Sigmoid colon (tissue), 7 donors: ENCODE data around the gene SIRT3. TPM values are rescaled to one million over a fixed set of nuclear protein-coding genes. Genes with fewer than 3 reads are reported as not detected.
A peak's percentile ranks its signal among the peaks of the same experiment; 100 is the strongest.

Source experiments
- DNase-seq: peaks from one replicate; pipeline ENCODE4 v3.0.0-alpha.2; 2019
- H3K27ac ChIP-seq, 4 donors: fragments of 200-600 bp; sonication (generic); one replicate each; pipeline ENCODE4 v1.5.1; 2016 to 2019; ENCODE audit warnings: mild to moderate bottlenecking in 1 of 4
- H3K27me3 ChIP-seq, 3 donors: fragments of 200-600 bp; sonication (generic); one replicate each; pipeline ENCODE4 v1.5.1; 2019; ENCODE audit warnings: mild to moderate bottlenecking in 1 of 3
- H3K36me3 ChIP-seq, 4 donors: fragments of 200-600 bp; sonication (generic); one replicate each; pipeline ENCODE4 v1.5.1; 2016 to 2019
- H3K4me1 ChIP-seq, 4 donors: fragments of 200-600 bp; sonication (generic); one replicate each; pipeline ENCODE4 v1.5.1; 2017 to 2019
- H3K4me3 ChIP-seq, 4 donors: fragments of 200-600 bp; sonication (generic); one replicate each; pipeline ENCODE4 v1.5.1; 2017 to 2019; ENCODE audit warnings: mild to moderate bottlenecking in 2 of 4, moderate library complexity in 1 of 4
- H3K9me3 ChIP-seq, 4 donors: fragments of 200-600 bp in 3 of 4; sonication (generic) in 3 of 4; one replicate each; pipeline versions ENCODE4 v1.5.1 to v1.6.1; 2013 to 2019
- EP300 ChIP-seq, 4 donors: sonication (generic); formaldehyde crosslinking; IDR thresholded peaks; one replicate each; pipeline ENCODE4 v1.6.1; 2017; ENCODE audit warnings: antibody characterized with exemption in 4 of 4
- POLR2A ChIP-seq, 2 donors: fragments of 450-650 bp; IDR thresholded peaks; one replicate each; pipeline ENCODE4 v1.6.1; 2016; ENCODE audit warnings: antibody characterized with exemption in 2 of 2, mild to moderate bottlenecking in 2 of 2, moderate library complexity in 2 of 2
- POLR2AphosphoS5 ChIP-seq, 4 donors: sonication (generic); formaldehyde crosslinking; IDR thresholded peaks; one replicate each; pipeline ENCODE4 v1.6.1; 2017; ENCODE audit warnings: antibody characterized with exemption in 4 of 4
- WGBS, 2 donors: extraction: QIAGEN DNeasy Blood & Tissue Kit; methylation state at CpG; one replicate each; pipeline ENCODE4 v1.1.7; 2013; 5-methylcytosine and 5-hydroxymethylcytosine counted together
- intact Hi-C: fragments of 100-400 bp; cut with DNase I; formaldehyde crosslinking; loops from one replicate; pipeline ENCODE4 v1.15.1; 2023
- polyA plus RNA-seq, 3 donors: library from polyadenylated mRNA; stranded (reverse); fragments of 200-250 nt; gene quantifications; one replicate each; pipeline ENCODE4 v1.2.3, GENCODE V29; 2013
- total RNA-seq, 4 donors: library from RNA; depleted of rRNA; stranded (reverse); fragments of >200 nt; gene quantifications; one replicate each; pipeline ENCODE4 v1.1.0, GENCODE V29; 2016
- TF ChIP-seq, protein P1 (sequence below), 4 experiments: fragments of 450-650 bp in 3 of 4; fragments of 200-600 bp in 1 of 4; IDR thresholded peaks; one replicate each; pipeline ENCODE4 v1.5.1; 2016 to 2019; ENCODE audit warnings: antibody characterized with exemption in 4 of 4, mild to moderate bottlenecking in 3 of 4, moderate library complexity in 2 of 4
- donor health status: healthy with polysubstance abuse.
- donor health status: Bipolar disorder and iron deficiency.
- donor health status: healthy.

Gene SIRT3
- 10 to 100 TPM in 3 of 4 donors, 1 to 10 TPM in 1; 6.4 to 12.5 (median 11.5) TPM for total RNA-seq
- polyA plus RNA-seq, result 10 to 100 TPM in 2 of 3 donors, 1 to 10 TPM in 1; 9.6 to 21.0 (median 12.5) TPM

DNA sequence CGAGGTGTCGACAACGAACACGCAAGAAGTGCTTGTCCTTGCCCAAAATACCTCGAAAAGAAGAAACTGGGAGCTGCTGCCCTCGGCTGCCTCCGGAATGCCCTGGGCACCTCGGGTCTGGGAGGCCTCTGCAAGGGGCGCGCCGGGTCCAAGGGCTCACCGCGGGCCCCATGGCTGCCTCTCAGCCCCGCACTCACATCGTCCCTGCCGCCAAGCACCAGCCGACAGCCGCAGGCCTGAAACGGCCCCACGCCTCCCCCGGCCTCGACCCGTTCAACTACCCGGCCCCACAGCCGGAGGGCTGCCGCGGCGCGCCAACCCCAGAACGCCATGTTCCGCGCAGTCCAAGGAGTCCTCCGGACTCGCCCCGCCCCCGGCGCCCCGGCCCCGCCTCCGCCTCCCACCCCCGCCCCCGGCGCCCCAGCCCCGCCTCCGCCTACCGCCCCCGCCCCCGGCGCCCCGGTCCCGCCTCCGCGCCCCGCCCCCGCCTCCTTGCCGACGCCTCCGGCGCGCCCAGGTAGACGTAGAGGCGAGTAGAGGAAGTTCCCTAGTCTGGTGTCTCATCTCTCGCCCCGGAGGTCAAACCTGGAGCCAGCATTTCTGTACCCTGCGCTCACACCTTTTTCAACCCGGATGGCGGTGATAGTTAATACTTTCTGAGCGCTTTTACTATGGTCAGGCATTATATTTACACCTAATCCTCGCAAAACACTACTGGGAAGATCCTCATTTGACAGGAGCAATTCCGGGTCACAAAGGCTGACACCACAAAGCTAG is at the start of gene SIRT3:
SIRT3 (minus strand) TSS at position 346 of the 777 bp plus-strand sequence; CDS start at position 332, 14 bp downstream.
- peak; percentile 92 for DNase-seq
- intact Hi-C loops, result loop anchor here (1.0 to 10.0 kb wide), 4 partner anchors 29 to 299 kb away; partner anchors contain the start of genes BET1L, HRAS, IFITM2 and LRRC56
- H3K9me3 ChIP-seq, result no peaks in the 10 kb centered on the region

DNA sequence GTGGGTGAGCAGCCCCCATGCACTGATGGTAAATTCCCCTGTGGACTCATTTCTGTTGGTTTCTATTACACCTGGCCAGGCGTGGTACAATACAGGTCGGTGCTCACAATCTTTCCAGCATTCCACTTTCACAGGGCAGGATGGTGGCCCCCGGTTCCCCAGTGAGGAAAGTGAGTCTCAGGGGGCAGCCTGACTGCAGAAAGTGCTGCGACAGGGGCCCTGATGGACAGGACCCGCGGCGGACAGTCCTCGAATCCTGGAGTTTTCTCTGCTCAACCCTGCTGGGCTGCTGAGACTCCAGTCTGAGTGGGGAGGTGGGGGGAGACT is 49.7 kb upstream of the SIRT3 start:
- intact Hi-C loops, result loop anchor here (5.0 kb wide), 3 partner anchors 34 to 166 kb away; partner anchors contain the start of gene PTDSS2
- Histone ChIP-seq H3K27me3 (peaks cover 20 to 68% (median 42%) of the 10 kb centered on the region in 3 donors), H3K27ac (no peak overlapping the region), H3K4me3 (no peak overlapping the region), H3K9me3 (no peaks in the 10 kb centered on the region), H3K4me1 (peaks cover 0 to 30% (median 23%) of the 10 kb centered on the region in 4 donors), H3K36me3 (no peaks in the 10 kb centered on the region)
- no peak for TF ChIP-seq EP300 (IDR thresholded peaks at IDR 0.05)
- no peak for TF ChIP-seq POLR2A (IDR thresholded peaks at IDR 0.05)
- TF ChIP-seq, protein P1, sequence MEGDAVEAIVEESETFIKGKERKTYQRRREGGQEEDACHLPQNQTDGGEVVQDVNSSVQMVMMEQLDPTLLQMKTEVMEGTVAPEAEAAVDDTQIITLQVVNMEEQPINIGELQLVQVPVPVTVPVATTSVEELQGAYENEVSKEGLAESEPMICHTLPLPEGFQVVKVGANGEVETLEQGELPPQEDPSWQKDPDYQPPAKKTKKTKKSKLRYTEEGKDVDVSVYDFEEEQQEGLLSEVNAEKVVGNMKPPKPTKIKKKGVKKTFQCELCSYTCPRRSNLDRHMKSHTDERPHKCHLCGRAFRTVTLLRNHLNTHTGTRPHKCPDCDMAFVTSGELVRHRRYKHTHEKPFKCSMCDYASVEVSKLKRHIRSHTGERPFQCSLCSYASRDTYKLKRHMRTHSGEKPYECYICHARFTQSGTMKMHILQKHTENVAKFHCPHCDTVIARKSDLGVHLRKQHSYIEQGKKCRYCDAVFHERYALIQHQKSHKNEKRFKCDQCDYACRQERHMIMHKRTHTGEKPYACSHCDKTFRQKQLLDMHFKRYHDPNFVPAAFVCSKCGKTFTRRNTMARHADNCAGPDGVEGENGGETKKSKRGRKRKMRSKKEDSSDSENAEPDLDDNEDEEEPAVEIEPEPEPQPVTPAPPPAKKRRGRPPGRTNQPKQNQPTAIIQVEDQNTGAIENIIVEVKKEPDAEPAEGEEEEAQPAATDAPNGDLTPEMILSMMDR (IDR thresholded peaks at IDR 0.05), result no peak
- TF ChIP-seq POLR2AphosphoS5 (IDR thresholded peaks at IDR 0.05), result no peak
- peak; percentile 40 for DNase-seq
- 84 to 90% methylated on average over 8 of the region's 8 CpGs for WGBS, 2 donors

More for the DNA sequence above, at the start of gene SIRT3:
- TF ChIP-seq POLR2AphosphoS5 (IDR thresholded peaks at IDR 0.05) (peak; percentile 9 to 80 (median 56)), POLR2A (IDR thresholded peaks at IDR 0.05) (peak in 1 of 2 donors; percentile 32), EP300 (IDR thresholded peaks at IDR 0.05) (no peak)
- TF ChIP-seq, protein P1 (IDR thresholded peaks at IDR 0.05), result peak in 2 of 4 experiments; percentile 37 to 41
- H3K27me3 ChIP-seq, result no peaks in the 10 kb centered on the region
- 1% methylated on average over 70 of the region's 70 CpGs for WGBS, 2 donors
- peaks cover 0 to 33% (median 2%) of the 10 kb centered on the region in 4 donors for H3K36me3 ChIP-seq
- H3K4me3 ChIP-seq, result peak within 1 kb of the TSS; percentile 83 to 96 (median 87)
- H3K4me1 ChIP-seq, result peaks cover 0 to 30% (median 25%) of the 10 kb centered on the region in 4 donors
- H3K27ac ChIP-seq, result peak within 1 kb of the TSS; percentile 94 to 99 (median 95)

DNA sequence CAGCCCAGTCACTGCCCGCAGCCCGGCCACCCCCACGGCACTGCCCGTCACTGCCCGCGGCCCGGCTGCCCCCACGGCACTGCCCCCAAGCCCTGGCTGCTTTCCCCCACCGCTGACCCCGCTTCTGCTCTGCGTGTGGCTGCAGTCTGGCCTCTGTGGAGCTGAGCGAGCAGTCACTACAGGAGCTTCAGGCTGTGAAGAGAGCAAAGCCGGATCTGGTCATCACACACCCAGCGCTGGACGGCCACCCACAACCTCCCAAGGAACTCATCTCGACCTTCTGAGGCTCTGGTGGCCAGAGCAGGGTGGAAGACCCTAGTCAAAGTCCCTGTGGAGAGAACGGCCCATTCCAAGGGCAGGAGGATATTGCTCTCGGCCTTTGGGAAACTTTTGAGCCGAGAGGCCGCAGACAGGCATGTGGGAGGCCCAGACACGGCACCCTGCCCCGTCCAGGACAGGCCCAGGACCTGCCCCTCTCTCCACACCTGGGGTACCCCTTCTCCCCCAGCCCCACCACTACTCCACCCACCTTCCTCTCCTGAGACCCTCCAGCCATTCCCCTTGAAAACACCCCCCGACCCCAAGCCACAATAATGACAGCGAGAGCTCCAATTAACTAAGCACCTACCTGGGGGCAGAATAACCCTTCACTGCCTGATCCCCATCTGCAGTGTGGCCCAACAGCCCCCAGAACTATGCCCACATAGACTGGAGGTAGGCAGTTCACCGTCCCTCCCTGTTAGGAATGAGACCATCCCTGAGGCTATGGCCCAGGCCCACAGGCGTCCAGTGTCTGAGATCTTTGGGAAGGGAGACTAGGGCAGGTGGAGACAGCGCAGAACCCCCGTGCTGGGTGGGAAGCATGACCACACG is 49.1 kb upstream of the SIRT3 start:
- intact Hi-C loops, result loop anchor here (5.0 kb wide), 3 partner anchors 33 to 167 kb away; partner anchors contain the start of gene PTDSS2
- Histone ChIP-seq H3K4me1 (peaks cover 0 to 35% (median 29%) of the 10 kb centered on the region in 4 donors), H3K4me3 (no peak overlapping the region), H3K27ac (no peak overlapping the region), H3K36me3 (no peaks in the 10 kb centered on the region), H3K27me3 (peaks cover 26 to 74% (median 48%) of the 10 kb centered on the region in 3 donors), H3K9me3 (no peaks in the 10 kb centered on the region)
- WGBS, 2 donors, result 86 to 88% methylated on average over 29 of the region's 29 CpGs
- TF ChIP-seq, protein P1 (IDR thresholded peaks at IDR 0.05), result no peak
- TF ChIP-seq EP300 (IDR thresholded peaks at IDR 0.05), result no peak
- no peak for TF ChIP-seq POLR2A (IDR thresholded peaks at IDR 0.05)
- TF ChIP-seq POLR2AphosphoS5 (IDR thresholded peaks at IDR 0.05), result no peak
- peak; percentile 53 for DNase-seq

DNA sequence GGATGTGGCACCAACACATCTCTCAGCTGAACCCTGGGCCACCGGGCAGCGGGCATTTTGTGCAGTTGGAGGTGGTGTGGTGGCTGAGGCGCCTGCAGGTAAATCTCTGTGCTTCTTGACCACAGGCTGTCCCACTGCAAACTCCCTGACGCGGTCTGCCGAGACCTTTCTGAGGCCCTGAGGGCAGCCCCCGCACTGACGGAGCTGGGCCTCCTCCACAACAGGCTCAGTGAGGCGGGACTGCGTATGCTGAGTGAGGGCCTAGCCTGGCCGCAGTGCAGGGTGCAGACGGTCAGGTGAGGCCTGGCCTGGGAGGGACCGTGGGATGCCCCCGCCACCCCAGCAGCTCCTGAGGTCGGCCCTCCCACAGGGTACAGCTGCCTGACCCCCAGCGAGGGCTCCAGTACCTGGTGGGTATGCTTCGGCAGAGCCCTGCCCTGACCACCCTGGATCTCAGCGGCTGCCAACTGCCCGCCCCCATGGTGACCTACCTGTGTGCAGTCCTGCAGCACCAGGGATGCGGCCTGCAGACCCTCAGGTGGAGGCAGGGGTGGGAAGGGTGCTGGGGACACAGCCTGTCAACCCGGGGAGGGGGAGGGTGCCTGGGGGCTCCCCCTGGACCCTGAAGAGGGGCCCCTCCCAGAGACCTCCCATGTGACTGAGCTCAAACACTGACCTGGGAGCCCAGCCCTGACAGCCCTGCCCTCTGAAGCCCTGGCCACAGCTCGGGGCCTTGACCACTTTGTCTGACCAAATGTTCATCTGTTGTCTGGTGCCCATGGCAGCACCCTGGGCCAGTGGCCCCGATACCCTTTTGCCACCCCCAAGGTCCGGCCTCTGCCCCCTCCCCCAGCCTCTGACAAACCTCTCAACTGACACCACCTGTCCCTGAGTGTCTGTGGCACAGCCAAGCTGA is 48.2 kb upstream of the SIRT3 start:
- Histone ChIP-seq H3K27me3 (peaks cover 34 to 83% (median 57%) of the 10 kb centered on the region in 3 donors), H3K9me3 (no peaks in the 10 kb centered on the region), H3K4me1 (peaks cover 0 to 36% (median 31%) of the 10 kb centered on the region in 4 donors), H3K27ac (no peak overlapping the region), H3K36me3 (no peaks in the 10 kb centered on the region), H3K4me3 (no peak overlapping the region)
- WGBS, 2 donors, result 89 to 90% methylated on average over 24 of the region's 24 CpGs
- DNase-seq, result peak; percentile 57
- intact Hi-C loops, result loop anchor here (5.0 kb wide), 3 partner anchors 32 to 168 kb away; partner anchors contain the start of gene PTDSS2
- TF ChIP-seq EP300 (IDR thresholded peaks at IDR 0.05) (no peak), POLR2AphosphoS5 (IDR thresholded peaks at IDR 0.05) (no peak), POLR2A (IDR thresholded peaks at IDR 0.05) (no peak)
- TF ChIP-seq, protein P1 (IDR thresholded peaks at IDR 0.05), result no peak
